Esophagus muscularis mucosa (tissue), 3 donors: Measurements from ENCODE around the gene PPIF.

Source experiments
- CTCF ChIP-seq, 3 experiments: fragments of 200-600 bp in 2 of 3; fragments of 450-650 bp in 1 of 3; sonication (generic) in 2 of 3; IDR thresholded peaks; one replicate each; pipeline ENCODE4 v1.5.1; 2017 to 2019; ENCODE audit warnings: antibody characterized with exemption in 3 of 3, mild to moderate bottlenecking in 2 of 3, moderate library complexity in 1 of 3
- EP300 ChIP-seq: sonication (generic); formaldehyde crosslinking; IDR thresholded peaks from one replicate; pipeline ENCODE4 v1.6.1; 2017; ENCODE audit warnings: antibody characterized with exemption

GRCh38 chr10:79348640-79348988, 1.3 kb downstream of the PPIF start:
- TF ChIP-seq EP300 = no peak
- no peak for TF ChIP-seq CTCF (IDR thresholded peaks at IDR 0.05)
